Sigmoid colon (tissue), 4 donors: ENCODE results near the gene MCC.

Experiments used
- EP300 ChIP-seq, 4 donors: sonication (generic); formaldehyde crosslinking; IDR thresholded peaks; one replicate each; pipeline ENCODE4 v1.6.1; 2017; ENCODE audit warnings: antibody characterized with exemption in 4 of 4
- POLR2A ChIP-seq, 2 donors: fragments of 450-650 bp; IDR thresholded peaks; one replicate each; pipeline ENCODE4 v1.6.1; 2016; ENCODE audit warnings: antibody characterized with exemption in 2 of 2, mild to moderate bottlenecking in 2 of 2, moderate library complexity in 2 of 2
- TF ChIP-seq, protein P1 (sequence below), 4 experiments: fragments of 450-650 bp in 3 of 4; fragments of 200-600 bp in 1 of 4; IDR thresholded peaks; one replicate each; pipeline ENCODE4 v1.5.1; 2016 to 2019; ENCODE audit warnings: antibody characterized with exemption in 4 of 4, mild to moderate bottlenecking in 3 of 4, moderate library complexity in 2 of 4

DNA sequence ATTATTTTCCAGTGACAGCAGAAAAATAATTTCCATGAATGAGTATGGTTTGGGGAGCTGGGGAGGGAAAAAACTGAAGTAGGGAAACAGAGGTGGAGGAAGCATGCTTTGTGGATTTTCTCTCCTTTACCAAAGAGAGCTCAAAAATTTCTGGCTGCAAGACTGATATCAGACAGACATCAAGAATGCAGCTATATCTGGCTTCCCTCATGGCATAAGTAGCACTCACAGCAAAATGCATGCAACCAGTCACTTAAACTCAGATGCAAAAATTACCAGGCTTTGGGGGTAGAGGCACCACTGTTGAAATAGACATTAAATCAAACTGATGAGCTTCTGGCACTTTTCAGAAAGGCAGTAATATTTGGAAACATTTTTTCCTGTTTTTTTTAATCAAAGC is 250.4 kb downstream of the MCC start:
- TF ChIP-seq, protein P1, sequence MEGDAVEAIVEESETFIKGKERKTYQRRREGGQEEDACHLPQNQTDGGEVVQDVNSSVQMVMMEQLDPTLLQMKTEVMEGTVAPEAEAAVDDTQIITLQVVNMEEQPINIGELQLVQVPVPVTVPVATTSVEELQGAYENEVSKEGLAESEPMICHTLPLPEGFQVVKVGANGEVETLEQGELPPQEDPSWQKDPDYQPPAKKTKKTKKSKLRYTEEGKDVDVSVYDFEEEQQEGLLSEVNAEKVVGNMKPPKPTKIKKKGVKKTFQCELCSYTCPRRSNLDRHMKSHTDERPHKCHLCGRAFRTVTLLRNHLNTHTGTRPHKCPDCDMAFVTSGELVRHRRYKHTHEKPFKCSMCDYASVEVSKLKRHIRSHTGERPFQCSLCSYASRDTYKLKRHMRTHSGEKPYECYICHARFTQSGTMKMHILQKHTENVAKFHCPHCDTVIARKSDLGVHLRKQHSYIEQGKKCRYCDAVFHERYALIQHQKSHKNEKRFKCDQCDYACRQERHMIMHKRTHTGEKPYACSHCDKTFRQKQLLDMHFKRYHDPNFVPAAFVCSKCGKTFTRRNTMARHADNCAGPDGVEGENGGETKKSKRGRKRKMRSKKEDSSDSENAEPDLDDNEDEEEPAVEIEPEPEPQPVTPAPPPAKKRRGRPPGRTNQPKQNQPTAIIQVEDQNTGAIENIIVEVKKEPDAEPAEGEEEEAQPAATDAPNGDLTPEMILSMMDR (IDR thresholded peaks at IDR 0.05): no peak
- TF ChIP-seq POLR2A (IDR thresholded peaks at IDR 0.05): no peak
- no peak for TF ChIP-seq EP300 (IDR thresholded peaks at IDR 0.05)
